Activated CD4-positive, alpha-beta memory T cell treated with anti-CD3 and anti-CD28 coated beads for 36 hours (primary cell): Measurements from ENCODE around the gene AVPR2. TPM values are rescaled to one million over a fixed set of nuclear protein-coding genes. Genes with fewer than 3 reads are reported as not detected.
A peak's percentile ranks its signal among the peaks of the same experiment; 100 is the strongest.

Experiments used
- CTCF ChIA-PET: fragments of 350-600 bp; sonication (Branson Sonifier 250); formaldehyde crosslinking; loops from one replicate; lab custom pipeline; 2021; ENCODE audit warnings: antibody characterized with exemption, inconsistent platforms; lab: Charles Lee
- POLR2A ChIA-PET: fragments of 350-600 bp; sonication (Branson Sonifier 250); formaldehyde crosslinking; loops from one replicate; lab custom pipeline; 2021; ENCODE audit warnings: antibody characterized with exemption; lab: Charles Lee
- DNase-seq: peaks from one replicate; pipeline ENCODE4 v3.0.0-alpha.2; 2020
- H3K27ac Mint-ChIP-seq: one replicate; pipeline ENCODE4 v1.8.0; 2021; ENCODE audit warnings: mixed read lengths
- H3K27me3 Mint-ChIP-seq: one replicate; pipeline ENCODE4 v1.8.0; 2021; ENCODE audit warnings: mixed read lengths
- H3K36me3 Mint-ChIP-seq: one replicate; pipeline ENCODE4 v1.8.0; 2021; ENCODE audit warnings: mixed read lengths
- H3K4me1 Mint-ChIP-seq: one replicate; pipeline ENCODE4 v1.8.0; 2021; ENCODE audit warnings: low read depth, mixed read lengths
- H3K4me3 Mint-ChIP-seq: one replicate; pipeline ENCODE4 v1.8.0; 2021; ENCODE audit warnings: mild to moderate bottlenecking, mixed read lengths
- H3K9me3 Mint-ChIP-seq: one replicate; pipeline ENCODE4 v1.8.0; 2021; ENCODE audit warnings: mixed read lengths
- intact Hi-C: fragments of 100-400 bp; cut with micrococcal nuclease; formaldehyde crosslinking; loops from one replicate; pipeline ENCODE4 v1.15.1; 2023
- total RNA-seq, 2 experiments: library from RNA; stranded (reverse); gene quantifications; one replicate each; pipeline ENCODE4 v1.2.3, GENCODE V29; 2021

Gene AVPR2
- total RNA-seq, 2 experiments from 2014 or later: not detected

DNA sequence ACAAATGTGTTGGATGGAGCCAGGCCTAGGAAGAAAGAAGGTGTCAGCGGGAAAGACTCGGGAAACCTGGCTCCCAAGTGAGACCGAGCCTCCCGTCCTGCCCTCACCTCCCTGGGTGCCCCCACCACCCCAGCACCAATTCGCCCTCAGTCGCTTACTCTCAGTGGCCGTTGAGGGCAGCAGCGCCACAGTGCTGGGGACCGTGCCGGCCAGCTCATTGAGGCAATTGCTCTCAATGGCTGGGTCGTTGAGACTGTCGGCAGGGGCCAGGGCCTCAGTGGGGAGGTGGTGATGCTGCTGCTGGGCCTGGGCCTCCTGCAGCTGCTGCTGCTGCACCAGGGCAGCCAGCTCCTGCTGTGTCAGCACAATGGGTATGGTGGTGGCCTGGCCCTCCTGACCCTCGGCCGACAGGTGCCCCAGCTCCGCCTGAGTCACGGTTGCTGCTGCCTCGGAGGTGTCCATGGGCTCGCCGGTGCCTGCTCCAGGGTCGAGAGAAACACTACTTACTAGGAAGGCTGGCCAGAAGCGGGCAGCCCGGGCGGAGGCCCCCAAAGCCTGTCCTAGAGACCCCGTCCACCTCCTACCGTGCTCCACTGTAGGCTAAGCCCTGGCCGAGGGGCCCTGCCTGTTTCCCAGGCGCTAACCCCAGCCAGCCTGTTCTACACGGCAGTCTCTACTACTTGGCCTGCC is 47.4 kb downstream of the AVPR2 start:
- Mint-ChIP-seq H3K4me3 (no peak overlapping the region), H3K36me3 (peaks cover 28% of the 10 kb centered on the region), H3K27me3 (no peaks in the 10 kb centered on the region), H3K27ac (no peak overlapping the region), H3K9me3 (no peaks in the 10 kb centered on the region), H3K4me1 (peaks cover 8% of the 10 kb centered on the region)
- intact Hi-C loops: no loop called here
- CTCF ChIA-PET: interaction anchor here (0.9 to 1.6 kb wide), 3 partner anchors 15 to 29 kb away, joined by 3 to 5 read pairs (median 3); no protein-coding TSS in a partner anchor
- DNase-seq: no peak
- POLR2A ChIA-PET: no interaction called here

DNA sequence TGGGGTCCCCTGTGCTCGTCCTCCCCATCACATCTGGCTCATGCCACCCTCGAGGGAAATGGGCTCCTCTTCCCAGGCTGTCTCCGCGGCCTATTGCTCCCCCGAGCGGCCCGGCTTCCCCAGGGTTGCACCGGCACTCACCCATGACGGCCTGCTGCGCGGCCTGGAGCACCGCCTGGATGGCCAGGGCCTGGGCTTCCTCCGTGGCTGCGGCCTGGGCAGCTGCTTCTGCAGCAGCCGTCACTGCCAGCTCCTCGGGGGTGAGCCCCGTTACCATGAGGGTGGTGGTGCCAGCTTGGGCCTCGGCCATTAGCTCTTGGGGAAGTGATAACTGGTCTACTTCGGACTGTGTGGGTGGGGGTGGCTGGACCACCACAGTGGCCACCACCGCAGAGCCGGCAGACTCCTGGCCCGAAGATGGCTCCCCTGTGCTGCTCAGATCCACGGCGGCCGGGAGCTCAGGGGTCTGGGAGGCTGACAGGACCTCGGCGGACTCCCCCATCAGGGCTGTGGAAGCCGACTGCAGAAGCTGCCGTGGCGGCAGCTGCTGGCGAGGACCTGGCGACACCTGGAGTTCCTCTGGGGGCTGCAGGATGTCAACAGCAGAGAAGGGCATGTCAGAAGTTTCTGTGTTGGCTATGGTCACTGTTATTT is 48.0 kb downstream of the AVPR2 start:
- no peaks in the 10 kb centered on the region for H3K9me3 Mint-ChIP-seq
- CTCF ChIA-PET: interaction anchor here (0.9 to 1.0 kb wide), 3 partner anchors 14 to 61 kb away, joined by 3 read pairs; no protein-coding TSS in a partner anchor
- peaks cover 5% of the 10 kb centered on the region for H3K4me1 Mint-ChIP-seq
- no peak overlapping the region for H3K4me3 Mint-ChIP-seq
- intact Hi-C loops: no loop called here
- no peak for DNase-seq
- POLR2A ChIA-PET: no interaction called here
- no peaks in the 10 kb centered on the region for H3K27me3 Mint-ChIP-seq
- H3K36me3 Mint-ChIP-seq: peaks cover 27% of the 10 kb centered on the region
- no peak overlapping the region for H3K27ac Mint-ChIP-seq

DNA sequence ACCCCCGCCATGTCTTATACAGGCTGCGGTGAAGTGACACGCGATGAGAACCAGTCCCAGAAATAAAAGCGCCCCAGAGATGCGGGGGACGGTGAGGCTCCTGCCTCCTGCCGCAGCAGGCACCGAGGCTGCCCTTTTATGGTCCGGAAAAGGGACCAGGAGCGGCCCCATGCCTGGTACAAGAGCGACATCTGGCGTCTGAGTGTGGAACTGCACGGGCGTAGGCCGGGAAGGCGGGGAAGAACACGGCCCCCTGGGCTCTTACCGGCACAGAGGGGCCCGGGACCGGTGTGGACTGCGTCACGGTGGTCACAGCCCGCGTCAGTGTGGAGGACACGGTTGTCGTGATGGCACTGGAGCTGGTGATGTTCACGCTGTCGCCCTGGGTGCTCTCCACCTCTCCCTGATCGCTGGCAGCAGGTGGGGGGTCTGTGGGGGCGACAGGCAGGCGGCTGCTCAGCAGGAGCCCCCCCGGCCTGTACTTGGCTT is 48.9 kb downstream of the AVPR2 start:
- H3K36me3 Mint-ChIP-seq: peaks cover 26% of the 10 kb centered on the region
- CTCF ChIA-PET: interaction anchor here (0.8 to 1.0 kb wide), 2 partner anchors 60 to 190 kb away, joined by 3 read pairs; no protein-coding TSS in a partner anchor

DNA sequence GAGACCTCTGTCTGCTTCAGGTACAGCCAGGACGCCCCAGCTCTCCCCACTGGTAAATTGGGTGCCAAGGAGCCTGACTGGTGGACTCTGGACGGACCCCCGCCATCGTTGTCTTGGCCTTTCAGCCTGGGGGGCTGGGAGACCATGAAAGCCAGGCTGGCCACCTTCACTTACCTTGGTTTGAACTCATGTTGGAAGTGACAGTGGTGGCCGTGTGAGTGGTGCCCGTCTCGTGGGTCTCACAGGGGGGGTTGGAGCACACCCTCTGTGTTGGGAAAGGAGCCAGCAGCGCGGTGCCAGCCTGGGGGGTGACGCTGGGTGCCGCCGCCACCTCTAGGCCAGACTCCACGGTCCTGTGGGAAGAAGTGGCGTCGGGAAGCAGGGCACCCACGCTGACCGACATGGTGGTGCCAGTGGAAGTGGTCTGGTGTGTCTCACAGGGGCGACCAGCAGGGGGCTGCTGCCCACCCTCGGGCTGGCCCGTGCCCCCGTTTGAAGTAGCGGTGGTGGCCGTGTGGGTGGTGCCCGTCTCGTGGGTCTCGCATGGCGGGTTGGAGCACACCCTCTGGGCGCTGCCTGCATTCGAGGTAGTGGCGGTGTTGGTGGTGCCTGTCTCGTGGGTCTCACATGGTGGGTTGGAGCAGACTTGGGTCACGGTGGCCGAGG is 49.6 kb downstream of the AVPR2 start:
- DNase-seq: no peak
- ChIA-PET CTCF (interaction anchor here (0.8 kb wide), 1 partner anchor 191 kb away, joined by 3 read pairs; no protein-coding TSS in a partner anchor), POLR2A (interaction anchor here (0.9 kb wide), 1 partner anchor 13 kb away, joined by 3 read pairs; no protein-coding TSS in a partner anchor)
- intact Hi-C loops: no loop called here
- peaks cover 26% of the 10 kb centered on the region for H3K36me3 Mint-ChIP-seq
- H3K4me3 Mint-ChIP-seq: no peak overlapping the region
- H3K9me3 Mint-ChIP-seq: no peaks in the 10 kb centered on the region
- H3K4me1 Mint-ChIP-seq: peaks cover 4% of the 10 kb centered on the region
- no peaks in the 10 kb centered on the region for H3K27me3 Mint-ChIP-seq
- no peak overlapping the region for H3K27ac Mint-ChIP-seq

More for the DNA sequence above, 48.9 kb downstream of the AVPR2 start:
- Mint-ChIP-seq H3K27ac (peak overlapping the region; percentile 42), H3K9me3 (no peaks in the 10 kb centered on the region), H3K4me3 (no peak overlapping the region), H3K4me1 (peaks cover 4% of the 10 kb centered on the region), H3K27me3 (no peaks in the 10 kb centered on the region)
- peak; percentile 84 for DNase-seq
- intact Hi-C loops: no loop called here
- POLR2A ChIA-PET: interaction anchor here (0.9 kb wide), 1 partner anchor 14 kb away, joined by 3 read pairs; no protein-coding TSS in a partner anchor

DNA sequence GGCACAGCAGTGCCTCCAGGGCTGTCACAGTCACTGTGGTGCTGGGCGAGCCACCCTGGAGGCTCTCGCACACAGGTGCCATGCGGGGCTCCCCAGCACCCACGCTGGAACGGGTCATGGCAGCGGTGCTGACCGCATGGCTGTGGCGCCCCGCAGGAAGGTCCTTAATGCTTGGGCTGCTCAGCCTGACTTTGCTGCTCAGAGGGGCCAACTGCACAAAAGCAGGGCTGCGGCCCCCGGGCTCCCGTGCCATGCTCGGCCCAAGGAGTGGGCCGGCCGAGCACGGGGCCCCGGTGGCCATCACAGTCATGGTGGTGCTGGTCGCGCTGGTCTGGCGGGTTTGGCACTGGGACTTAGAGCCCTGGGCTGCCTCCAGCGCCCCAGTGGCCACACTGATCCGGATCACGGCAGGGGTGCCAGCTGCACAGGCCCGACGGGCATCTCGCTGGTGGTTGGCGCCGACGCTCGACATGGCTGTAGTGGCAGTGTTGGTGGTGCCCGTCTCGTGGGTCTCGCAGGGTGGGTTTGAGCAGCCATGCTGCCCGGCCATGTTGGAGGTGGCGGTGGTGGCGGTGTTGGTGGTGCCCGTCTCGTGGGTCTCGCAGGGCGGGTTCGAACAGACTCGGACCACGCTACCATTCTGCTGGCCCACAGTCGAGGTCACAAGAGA is 50.2 kb downstream of the AVPR2 start:
- intact Hi-C loops: no loop called here
- Mint-ChIP-seq H3K9me3 (no peaks in the 10 kb centered on the region), H3K4me3 (no peak overlapping the region), H3K27ac (no peak overlapping the region), H3K36me3 (peaks cover 26% of the 10 kb centered on the region), H3K27me3 (no peaks in the 10 kb centered on the region), H3K4me1 (peaks cover 4% of the 10 kb centered on the region)
- DNase-seq: no peak
- ChIA-PET POLR2A (no interaction called here), CTCF (interaction anchor here (0.9 kb wide), 1 partner anchor 29 kb away, joined by 3 read pairs; the partner anchor contains the start of gene ARHGAP4)

DNA sequence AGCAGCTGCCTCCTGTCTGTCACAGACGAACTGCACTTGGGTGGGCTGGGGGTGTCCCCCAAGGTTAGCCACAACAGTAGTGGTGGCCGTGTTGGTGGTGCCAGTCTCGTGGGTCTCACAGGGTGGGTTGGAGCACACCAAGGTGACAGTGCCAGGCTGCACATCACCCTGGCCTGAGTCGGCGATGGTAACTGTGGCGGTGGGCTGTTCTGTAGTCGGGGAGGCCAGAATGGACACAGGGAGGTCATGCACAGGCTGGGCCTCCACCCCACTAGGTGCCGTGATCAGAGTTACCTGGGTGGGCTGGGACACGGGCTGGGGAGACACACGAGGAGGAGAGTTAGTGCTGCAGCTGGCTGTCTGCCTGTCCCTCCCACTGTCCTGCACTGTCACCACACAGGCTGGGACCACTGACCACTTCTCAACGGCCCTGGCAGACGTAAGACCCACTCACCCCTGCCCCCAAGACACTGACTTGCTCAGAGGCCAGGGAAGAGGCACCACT is 50.8 kb downstream of the AVPR2 start:
- Mint-ChIP-seq H3K4me3 (no peak overlapping the region), H3K27ac (peak overlapping the region; percentile 42), H3K9me3 (no peaks in the 10 kb centered on the region), H3K4me1 (peaks cover 4% of the 10 kb centered on the region), H3K27me3 (no peaks in the 10 kb centered on the region), H3K36me3 (peaks cover 24% of the 10 kb centered on the region)
- CTCF ChIA-PET: interaction anchor here (0.9 kb wide), 1 partner anchor 30 kb away, joined by 3 read pairs; the partner anchor contains the start of gene ARHGAP4
- intact Hi-C loops: no loop called here
- POLR2A ChIA-PET: no interaction called here
- no peak for DNase-seq

DNA sequence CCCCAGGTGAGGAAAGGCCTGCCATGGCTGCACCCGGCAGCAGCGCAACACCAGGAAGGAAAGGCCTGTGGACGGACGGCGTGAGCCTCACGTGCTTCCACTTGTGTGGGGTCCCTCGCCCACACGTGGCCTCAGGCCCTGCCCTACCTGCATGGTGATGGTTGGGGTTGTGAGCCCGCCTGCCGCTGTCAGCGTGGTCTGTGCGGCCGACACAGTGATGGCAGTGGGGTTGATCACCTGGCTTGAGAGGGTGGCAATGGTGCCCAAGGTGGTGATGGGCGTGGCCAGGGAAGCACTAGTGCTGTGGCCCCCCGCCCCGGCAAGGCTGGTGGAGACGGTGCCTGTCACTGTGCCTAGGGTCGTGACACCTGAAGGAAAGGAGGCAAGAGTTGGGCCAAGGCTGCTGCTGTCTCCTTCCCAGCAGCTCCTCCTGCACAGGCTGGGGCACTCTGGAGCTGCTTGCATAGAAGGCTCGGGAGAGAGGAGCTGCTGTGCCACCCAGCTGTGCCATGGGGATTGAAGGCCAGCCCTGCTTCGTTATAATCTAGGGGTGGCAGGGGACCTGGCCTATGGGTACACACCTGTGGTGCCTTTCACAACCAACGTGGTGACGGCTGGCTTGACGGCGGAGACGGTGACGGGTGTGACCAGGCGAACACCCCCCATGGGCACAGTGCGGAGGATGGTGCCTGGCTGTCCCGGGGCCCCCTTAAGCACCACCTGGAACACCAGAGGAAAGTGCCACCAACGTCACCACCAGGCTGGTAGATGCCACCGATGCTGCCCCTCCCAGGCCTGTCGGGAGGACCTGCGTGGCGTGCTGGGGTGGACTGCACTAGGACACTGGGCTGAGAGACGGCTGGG is 51.8 kb downstream of the AVPR2 start:
- intact Hi-C loops: no loop called here
- ChIA-PET CTCF (no interaction called here), POLR2A (no interaction called here)
- Mint-ChIP-seq H3K36me3 (peaks cover 20% of the 10 kb centered on the region), H3K4me3 (no peak overlapping the region), H3K9me3 (no peaks in the 10 kb centered on the region), H3K4me1 (peaks cover 4% of the 10 kb centered on the region), H3K27me3 (no peaks in the 10 kb centered on the region), H3K27ac (no peak overlapping the region)
- DNase-seq: no peak

Other genes starting within 250 kb of the AVPR2 start
- under 1 TPM in 1 of 2 experiments, not detected in 1; 0.36 TPM for gene PNCK, start 230.9 kb upstream of the AVPR2 start, total RNA-seq
- gene SLC6A8, start 216.7 kb upstream of the AVPR2 start, total RNA-seq: 1 to 10 TPM in 1 of 2 experiments, under 1 TPM in 1; 0.95 to 1.3 TPM
- 100 to 1,000 TPM; 119 to 121 TPM for gene BCAP31, start 180.3 kb upstream of the AVPR2 start, total RNA-seq
- 1 to 10 TPM; 4.8 TPM for gene ABCD1, start 179.8 kb upstream of the AVPR2 start, total RNA-seq
- under 1 TPM; 0.29 to 0.69 TPM for gene PLXNB3, start 140.4 kb upstream of the AVPR2 start, total RNA-seq
- not detected for gene SRPK3, start 123.6 kb upstream of the AVPR2 start, total RNA-seq
- gene IDH3G, start 110.3 kb upstream of the AVPR2 start, total RNA-seq: 10 to 100 TPM; 45.9 to 51.5 TPM
- 100 to 1,000 TPM; 194 to 203 TPM for gene SSR4, start 110.0 kb upstream of the AVPR2 start, total RNA-seq
- gene PDZD4, start 74.1 kb upstream of the AVPR2 start, total RNA-seq: 1 to 10 TPM; 4.9 to 5.7 TPM
- 1 to 10 TPM in 1 of 2 experiments, under 1 TPM in 1; 0.45 to 1.3 TPM for gene L1CAM, start 18.5 kb upstream of the AVPR2 start, total RNA-seq
- 100 to 1,000 TPM; 151 to 160 TPM for gene ARHGAP4, start 21.6 kb downstream of the AVPR2 start, total RNA-seq
- 100 to 1,000 TPM; 106 to 115 TPM for gene NAA10, start 30.4 kb downstream of the AVPR2 start, total RNA-seq
- 1 to 10 TPM; 8.2 to 8.4 TPM for gene RENBP, start 40.0 kb downstream of the AVPR2 start, total RNA-seq
- gene HCFC1, start 67.1 kb downstream of the AVPR2 start, total RNA-seq: 10 to 100 TPM; 90.4 to 93.0 TPM
- gene TMEM187, start 68.1 kb downstream of the AVPR2 start, total RNA-seq: 1 to 10 TPM; 8.6 to 9.1 TPM
- 100 to 1,000 TPM in 1 of 2 experiments, 10 to 100 TPM in 1; 99.6 to 106 TPM for gene IRAK1, start 115.2 kb downstream of the AVPR2 start, total RNA-seq
- 10 to 100 TPM; 50.8 to 51.0 TPM for gene MECP2, start 193.0 kb downstream of the AVPR2 start, total RNA-seq
- not detected for gene OPN1LW, start 239.6 kb downstream of the AVPR2 start, total RNA-seq